Measurements from ENCODE around the gene PTGFR.

Gene PTGFR

DNA sequence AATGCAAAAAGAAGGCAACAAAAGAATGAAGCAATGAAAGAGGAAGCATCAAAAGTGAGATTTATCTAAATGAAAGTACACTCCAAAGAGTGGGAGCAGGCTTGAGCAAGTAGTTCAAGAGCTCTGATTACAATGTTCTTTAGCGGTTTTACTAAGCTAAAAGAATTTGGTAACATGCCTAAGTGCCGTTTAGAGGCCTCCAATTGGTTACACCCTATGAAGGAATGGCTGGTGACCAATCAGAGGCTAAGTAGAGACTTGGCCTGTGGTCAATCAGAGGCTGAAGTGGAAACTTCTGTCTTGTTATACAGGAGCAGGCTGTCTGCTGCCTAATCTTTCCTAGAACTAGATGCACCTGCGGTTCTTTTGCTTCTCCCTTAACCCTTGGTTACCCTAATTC, 59.1 kb downstream of the PTGFR start:
- no peak for DNase-seq (ENCODE audit: low spot score)
- TF ChIP-seq, protein P1, sequence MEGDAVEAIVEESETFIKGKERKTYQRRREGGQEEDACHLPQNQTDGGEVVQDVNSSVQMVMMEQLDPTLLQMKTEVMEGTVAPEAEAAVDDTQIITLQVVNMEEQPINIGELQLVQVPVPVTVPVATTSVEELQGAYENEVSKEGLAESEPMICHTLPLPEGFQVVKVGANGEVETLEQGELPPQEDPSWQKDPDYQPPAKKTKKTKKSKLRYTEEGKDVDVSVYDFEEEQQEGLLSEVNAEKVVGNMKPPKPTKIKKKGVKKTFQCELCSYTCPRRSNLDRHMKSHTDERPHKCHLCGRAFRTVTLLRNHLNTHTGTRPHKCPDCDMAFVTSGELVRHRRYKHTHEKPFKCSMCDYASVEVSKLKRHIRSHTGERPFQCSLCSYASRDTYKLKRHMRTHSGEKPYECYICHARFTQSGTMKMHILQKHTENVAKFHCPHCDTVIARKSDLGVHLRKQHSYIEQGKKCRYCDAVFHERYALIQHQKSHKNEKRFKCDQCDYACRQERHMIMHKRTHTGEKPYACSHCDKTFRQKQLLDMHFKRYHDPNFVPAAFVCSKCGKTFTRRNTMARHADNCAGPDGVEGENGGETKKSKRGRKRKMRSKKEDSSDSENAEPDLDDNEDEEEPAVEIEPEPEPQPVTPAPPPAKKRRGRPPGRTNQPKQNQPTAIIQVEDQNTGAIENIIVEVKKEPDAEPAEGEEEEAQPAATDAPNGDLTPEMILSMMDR (IDR thresholded peaks at IDR 0.05; ENCODE audit: extremely low read depth, missing control alignments) = no peak

DNA sequence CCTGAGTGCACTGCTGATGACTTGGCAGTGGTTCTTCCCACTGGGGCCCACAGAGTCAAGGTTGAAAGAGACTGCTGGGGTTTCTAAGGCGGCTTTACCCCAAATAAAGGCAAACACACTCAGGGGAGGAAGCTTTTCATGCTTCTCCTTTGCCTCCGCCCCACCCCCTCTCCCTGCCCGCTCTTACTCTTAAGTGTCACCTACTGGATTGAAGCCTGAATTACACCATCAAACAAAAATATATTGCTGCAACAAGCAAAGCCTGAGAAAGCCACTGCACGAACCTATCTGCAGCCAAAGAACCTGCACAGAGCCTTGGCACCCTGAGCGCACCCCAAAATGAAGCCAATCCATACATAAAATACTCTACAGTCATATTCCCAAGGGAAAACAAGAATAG, 63.1 kb downstream of the PTGFR start:
- DNase-seq (ENCODE audit: low spot score) = peak; percentile 3
- TF ChIP-seq, protein P1 (IDR thresholded peaks at IDR 0.05; ENCODE audit: extremely low read depth, missing control alignments) = no peak

DNA sequence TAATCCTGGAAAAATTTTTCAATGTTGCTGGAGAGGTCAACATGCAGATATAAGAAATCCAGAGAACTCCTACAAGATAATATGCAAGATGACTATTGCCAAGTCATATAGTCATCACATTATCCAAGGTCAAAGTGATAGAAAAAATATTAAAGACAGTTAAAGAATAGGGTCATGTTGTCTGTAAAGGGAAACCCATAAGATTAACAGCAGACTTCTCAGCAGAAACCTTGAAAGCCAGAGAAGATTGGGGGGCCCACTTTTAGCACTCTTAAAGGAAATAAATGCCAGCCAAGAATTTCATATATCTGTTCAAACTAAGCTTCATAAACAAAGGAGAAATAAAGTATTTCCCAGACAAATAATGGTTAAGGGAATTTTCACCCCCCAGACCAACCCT, 64.1 kb downstream of the PTGFR start:
- TF ChIP-seq, protein P1 (IDR thresholded peaks at IDR 0.05; ENCODE audit: extremely low read depth, missing control alignments) = no peak
- no peak for DNase-seq (ENCODE audit: low spot score)

DNA sequence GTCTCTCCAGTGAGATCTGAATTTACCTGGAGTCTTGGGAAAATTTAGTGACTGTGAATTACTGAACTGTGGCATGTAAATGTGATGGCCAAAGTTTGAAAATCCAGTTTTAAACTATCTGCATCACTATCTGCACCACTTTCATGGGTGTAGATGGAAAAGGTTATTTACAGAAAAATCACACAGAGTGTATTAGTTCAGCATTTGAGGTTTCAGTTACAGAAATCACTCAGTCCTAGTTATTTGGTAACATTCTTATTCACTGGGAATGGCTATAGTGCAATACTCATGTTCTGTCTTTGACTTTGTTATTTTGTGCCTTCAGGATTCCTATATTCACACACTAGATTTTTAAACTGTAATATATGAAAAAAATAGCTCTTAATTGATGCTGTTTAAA, 68.9 kb downstream of the PTGFR start:
- TF ChIP-seq, protein P1 (IDR thresholded peaks at IDR 0.05; ENCODE audit: extremely low read depth, missing control alignments) = no peak
- DNase-seq (ENCODE audit: low spot score) = no peak

DNA sequence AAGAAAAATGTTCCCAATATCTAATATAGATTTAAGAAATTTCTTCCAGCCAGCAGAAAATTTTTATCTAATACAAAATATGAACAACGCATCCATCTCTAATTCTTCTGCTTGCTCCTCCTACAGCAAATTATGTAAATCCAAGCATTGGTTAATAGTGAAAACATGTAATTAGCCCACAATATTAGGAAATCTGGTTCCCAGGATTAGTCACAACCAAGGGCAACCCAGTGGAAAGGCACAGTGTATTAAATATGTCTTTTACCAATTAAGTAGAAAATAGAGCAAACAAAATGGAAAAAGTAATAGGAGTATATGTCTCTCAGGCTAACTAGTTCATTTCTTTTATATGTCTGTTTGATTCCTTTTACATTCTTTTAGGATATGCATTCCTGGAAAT, 70.0 kb downstream of the PTGFR start:
- DNase-seq (ENCODE audit: low spot score) = no peak
- TF ChIP-seq, protein P1 (IDR thresholded peaks at IDR 0.05; ENCODE audit: extremely low read depth, missing control alignments) = no peak

DNA sequence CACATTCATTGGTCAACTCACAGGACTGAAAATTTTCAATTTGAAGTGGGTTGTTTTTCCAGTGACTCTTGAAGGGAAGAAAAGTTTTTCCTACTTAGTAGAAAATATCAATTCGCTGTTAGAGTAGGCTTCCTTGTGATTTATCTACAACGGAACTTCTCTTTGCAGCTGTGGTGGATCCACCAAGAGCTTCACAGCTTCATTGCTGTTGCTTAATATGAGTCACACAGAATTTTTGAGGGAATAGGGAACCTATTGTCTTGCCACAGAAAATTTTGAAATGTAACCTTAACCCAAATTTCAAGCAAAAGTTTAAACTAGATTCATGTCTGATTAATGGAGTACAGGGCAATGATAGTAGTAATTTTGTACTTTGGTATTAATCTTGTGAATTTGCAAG, 71.1 kb downstream of the PTGFR start:
- TF ChIP-seq, protein P1 (IDR thresholded peaks at IDR 0.05; ENCODE audit: extremely low read depth, missing control alignments) = no peak
- no peak for DNase-seq (ENCODE audit: low spot score)

DNA sequence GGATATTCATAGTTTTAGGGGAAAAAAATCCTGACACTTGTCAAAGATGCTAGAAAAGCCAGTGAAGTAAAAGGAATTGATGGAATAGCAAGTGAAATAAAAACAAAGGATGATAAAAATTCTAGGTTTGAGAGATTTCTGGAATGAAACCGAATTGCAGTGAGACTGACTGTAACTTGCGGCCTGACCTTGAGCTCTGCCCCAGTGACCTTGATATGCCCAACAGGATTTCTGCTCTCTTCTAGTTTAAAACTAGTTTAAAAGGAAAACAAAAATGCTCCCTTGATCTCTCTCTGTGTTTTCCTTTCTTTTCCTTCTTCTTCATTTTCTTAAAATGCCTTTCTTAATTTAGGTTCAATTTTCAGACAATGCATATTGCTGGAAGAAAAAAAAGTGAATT, 74.6 kb downstream of the PTGFR start:
- DNase-seq (ENCODE audit: low spot score) = no peak
- TF ChIP-seq, protein P1 (IDR thresholded peaks at IDR 0.05; ENCODE audit: extremely low read depth, missing control alignments) = no peak

All from GM20000 (cell line).